ENCODE measurements around the gene LENG8.

The LENG8 gene

DNA sequence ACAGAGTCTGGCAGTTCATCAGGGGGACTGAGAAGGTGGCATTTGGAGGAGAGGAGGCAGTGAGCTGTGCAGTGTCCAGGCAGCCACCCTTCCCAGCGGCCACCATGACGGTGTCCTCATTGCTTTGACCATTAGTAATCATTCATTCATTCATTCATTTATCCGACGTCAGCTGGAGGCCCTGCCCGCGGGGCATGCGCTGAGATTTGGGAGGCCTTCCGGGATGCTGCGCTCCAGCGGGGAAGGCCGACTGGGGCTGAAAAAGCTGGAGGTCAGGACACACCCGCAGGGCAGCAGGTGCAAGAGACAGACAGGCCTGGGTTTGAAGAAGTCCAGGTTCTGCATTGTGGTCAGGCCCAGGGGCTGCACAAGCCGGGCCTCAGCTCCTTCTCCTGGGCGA, 24.8 kb upstream of the LENG8 start:
- no peak for DNase-seq (ENCODE audit: low spot score)

DNA sequence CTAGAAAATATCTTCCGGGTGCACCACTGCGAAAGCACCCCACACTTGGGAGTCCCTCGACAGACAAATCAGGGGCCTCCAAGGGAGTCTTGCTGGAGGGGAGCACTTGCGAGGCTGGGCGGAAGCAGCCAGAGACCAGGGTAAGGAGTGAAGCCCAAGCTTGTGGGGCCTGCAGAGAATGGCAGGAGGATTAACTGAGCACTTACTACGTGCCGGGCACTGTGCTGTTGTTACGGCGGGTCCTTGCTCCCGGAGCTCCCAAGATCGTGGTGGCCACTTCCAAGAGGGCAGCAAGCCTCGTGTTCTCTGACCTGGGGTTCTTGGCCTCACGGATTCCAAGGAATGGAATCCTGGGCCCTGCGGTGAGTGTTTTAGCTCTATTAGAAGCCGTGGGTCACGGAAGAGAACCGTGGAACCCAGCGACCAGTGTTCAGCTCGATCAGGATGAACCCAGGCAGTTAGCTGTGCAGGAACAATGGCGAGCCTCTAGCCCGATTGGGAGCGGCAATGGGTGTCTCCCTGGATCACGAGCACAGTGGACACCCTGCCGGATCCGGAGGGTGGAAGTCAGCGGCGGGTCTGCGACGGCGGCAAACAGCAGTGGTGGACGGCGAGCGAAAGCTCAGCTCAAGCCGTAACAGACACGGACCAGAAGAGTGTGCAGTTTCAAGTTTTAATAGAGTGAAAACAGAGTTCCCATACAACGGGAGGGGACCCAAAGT, 24.2 kb upstream of the LENG8 start:
- no peak for DNase-seq (ENCODE audit: low spot score)

DNA sequence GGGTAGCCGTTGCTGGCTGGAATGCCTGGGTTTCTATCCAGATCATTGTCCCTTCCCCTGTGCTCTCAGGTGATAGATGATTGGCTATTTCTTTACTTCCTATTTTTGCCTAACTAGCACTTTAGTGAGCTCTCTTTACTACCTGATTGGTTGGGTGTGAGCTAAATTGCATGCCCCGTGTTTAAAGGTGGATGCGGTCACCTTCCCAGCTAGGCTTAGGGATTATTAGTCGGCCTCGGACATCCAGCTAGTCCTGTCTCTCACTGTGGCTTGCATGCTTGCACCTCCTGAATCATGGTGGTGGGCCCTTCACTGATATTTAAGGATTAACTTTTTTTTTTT, 23.6 kb upstream of the LENG8 start:
- DNase-seq (ENCODE audit: low spot score): no peak

DNA sequence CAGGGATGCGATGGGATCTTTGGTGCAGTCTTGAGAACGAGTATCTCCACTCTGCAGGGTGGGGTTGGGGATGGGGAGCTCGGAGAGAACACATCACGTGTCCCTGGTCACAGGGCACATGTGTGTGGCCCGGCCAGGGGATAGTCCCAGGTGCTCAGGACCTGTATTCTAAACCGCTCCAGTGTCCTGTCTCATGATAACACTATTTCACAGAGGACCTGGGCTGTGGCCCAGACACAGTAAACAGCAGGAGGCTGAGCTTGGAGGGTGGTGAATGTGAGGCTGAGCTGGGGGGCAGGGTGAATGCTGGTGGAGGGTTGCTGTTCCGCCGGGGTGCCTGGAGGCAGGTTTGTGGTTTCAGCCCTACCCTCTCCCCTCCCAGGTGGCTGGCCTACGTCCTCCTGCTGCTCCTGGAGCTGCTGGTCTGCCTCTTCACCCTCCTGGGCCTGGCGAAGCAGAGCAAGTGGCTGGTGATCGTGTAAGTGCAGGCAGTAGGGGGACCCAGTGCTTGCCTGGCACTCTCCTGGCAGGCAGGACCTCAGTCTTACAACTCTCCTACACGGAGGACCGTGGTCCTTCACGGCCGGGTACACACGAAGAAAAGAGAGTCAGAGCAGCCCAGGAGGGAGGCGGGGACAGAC, 22.6 kb upstream of the LENG8 start:
- no peak for DNase-seq (ENCODE audit: low spot score)

DNA sequence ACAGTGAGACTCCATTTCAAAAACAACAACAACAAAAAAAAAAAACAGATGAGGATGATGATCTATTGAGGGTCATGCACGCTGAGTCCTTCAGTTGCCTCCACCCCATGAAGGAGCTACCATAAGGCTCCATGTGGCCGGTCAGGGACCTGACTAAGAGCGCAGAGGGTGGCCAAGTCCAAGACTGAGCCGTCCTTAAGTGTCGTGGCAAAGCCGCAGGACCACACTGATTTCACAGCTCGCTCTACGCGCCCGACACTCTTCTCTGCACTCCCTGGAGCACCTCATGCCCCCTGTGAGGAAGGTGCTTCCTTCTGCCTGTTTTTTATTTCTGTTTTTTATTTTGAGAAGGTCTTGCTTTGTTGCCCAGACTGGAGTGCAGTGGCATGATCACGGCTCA, 21.4 kb upstream of the LENG8 start:
- no peak for DNase-seq (ENCODE audit: low spot score)

DNA sequence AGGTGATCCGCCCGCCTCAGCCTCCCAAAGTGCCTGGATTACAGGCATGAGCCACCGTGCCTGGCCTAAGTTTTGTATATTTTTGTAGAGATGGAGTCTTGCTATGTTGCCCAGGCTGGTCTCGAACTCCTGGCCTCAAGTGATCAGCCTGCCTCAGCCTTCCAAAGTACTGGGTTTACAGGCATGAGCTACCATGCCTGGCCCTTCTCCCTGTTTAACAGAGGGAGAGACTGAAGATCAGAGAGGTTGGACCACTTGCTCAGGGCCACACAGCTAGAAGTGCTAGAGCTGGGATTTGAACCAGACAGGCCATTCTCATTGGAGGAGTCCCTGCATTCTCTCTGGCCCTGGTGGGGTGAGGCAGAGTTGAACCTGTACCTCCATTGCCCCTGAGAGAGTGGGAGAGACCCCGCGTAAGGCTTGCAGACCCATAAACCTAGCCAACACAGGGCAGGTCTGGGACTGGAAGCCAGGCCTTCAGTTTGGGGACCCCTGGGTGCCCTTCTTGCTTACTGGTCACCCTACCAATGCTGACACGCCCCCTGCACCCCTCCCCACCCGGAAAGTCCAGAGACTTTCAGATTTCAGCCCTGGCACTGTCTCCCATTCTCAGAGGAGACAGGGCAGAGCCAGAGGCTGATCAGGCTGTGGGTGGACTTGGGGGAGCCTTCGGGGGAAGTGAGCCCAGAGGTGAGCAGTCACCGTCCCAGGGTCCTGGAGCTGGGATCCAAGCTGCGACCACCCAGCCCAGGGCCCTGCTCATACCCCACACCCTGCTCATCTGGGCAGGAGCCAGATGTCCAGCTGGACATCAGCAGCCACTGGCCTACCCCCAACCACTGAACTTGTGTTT, 20.4 kb upstream of the LENG8 start:
- no peak for DNase-seq (ENCODE audit: low spot score)

DNA sequence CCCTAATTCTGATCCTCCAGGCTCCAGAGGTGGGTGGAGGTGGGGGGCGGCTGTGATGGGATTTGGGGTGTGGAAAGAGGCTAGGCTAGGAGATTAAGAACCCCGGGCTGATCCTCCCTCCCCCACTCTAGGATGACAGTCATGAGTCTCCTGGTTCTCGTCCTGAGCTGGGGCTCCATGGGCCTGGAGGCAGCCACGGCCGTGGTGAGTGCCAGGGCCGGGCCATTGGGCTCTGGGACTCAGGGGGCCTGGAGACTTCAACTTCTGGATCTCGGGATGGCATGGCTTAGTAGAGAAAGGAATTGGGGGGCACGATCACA, 19.9 kb upstream of the LENG8 start:
- DNase-seq (ENCODE audit: low spot score): no peak

DNA sequence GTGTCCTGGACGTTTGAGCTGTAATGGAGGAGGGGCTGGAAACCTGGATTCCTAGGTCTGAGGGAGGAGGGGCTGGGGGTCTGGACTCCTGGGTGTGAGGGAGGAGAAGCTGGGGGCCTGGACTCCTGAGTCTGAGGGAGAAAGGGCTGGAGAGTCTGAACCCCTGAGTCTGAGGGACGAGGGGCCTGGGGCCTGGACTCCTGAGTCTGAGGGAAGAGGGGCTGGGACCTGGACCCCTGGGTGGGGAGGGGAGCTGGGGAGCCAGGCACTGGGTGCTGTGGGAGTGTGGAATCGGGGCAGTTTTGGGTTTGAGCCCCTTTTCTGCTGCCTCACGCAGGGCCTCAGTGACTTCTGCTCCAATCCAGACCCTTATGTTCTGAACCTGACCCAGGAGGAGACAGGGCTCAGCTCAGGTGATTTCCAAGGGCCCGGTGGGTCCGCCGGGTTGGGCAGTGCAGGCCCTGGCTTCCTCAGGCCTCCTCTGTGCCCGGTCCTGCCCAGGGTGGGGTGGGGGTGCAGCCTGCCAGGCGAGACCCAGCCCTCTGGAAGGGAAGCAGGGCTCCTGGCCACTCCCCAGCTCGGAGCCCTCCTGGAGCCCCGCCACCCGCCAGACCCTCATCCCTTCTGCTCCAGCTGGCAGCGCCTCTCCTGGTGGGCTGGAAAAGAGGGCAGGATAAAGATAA, 19.3 kb upstream of the LENG8 start:
- no peak for DNase-seq (ENCODE audit: low spot score)

DNA sequence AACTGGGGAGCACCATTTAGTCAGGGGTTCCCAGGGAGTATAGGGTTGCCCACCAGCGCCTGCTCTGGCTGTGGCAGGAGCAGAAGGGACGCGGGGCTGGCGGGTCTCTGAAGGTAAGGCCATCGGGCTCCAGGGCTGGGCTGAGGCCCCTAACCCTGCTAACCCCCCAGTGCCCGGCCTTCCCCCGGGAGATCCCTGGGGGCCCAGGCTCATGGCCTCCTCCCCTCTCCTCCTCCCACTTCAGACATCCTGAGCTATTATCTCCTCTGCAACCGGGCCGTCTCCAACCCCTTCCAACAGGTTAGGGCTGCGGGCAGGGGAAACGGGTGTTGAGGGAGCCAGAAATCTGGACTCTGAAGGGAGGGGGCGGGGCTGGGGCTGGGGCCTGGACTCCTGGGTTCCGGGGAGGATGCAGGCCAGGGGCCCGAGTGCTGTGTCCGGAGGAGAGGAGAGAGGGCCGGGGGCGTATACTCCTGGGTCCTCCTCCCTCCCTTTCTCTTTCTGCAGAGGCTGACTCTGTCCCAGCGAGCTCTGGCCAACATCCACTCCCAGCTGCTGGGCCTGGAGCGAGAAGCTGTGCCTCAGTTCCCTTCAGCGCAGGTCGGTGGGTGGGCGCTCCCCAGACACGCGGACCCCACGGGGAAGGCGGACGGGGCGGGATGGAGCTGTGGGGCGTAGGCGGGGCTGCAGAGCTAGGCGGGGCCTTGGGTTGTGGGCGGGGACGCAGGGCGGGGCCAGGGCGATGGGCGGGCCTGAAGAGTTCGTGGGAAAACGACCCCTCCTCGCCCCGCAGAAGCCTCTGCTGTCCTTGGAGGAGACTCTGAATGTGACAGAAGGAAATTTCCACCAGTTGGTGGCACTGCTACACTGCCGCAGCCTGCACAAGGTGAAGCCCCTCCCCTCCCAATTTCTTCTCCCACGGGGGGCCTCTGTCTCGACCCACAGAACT, 18.4 kb upstream of the LENG8 start:
- peak; percentile 84 for DNase-seq (ENCODE audit: low spot score)

DNA sequence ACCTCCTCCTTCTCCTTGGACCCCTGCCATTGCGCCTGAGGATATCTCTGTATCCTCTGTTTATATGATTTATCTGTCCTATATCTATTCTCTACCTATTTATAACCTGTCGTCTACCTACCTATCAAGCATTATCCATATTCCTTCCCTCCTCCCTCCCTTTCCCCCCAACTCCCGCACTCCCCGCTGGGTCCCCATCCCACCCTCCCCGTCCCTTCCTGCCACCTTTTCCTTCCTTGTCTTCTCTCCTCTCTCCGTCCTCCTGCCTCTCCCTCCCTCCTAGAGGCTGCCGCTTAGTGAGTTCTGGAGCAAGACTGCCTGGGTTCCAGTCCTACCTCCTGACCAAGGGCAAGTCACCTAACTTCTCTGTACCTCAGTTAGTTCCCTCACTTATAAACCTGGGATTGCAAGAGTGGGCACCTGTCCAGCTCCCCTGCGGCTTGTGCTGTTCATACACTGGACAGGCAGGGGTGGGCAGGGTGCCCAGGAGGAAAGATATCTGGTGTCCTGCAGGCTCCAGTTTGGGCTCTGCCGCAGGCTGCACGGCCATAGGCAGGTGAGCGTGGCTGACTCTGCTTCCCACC, 17.7 kb upstream of the LENG8 start:
- no peak for DNase-seq (ENCODE audit: low spot score)

DNA sequence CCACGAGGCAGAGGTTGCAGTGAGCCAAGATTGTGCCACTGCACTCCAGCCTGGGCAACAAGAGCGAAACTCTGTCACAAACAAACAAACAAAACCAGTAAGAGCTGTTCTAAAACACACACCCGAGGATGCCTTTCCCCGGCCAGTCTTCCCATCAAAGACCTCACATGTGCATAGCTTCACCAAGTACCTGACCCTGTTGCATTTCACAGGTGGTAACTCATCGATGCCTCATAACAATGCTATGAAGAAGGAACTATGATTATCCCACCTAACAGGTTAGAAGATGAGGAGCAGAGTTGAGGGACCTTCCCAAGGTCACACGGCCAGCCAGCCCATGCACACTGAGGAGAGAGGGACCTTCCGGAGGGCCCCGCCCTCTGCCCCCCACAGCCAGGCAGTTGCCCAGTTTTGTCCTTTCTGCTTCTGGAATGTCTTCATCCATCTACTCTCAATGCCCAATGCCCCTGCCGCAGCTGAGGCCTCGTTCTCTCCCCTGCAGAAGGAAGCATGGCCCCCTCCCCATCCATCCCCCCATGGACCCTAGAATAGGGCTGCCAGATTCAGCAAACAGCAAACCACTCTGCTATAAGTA, 16.8 kb upstream of the LENG8 start:
- DNase-seq (ENCODE audit: low spot score): no peak

DNA sequence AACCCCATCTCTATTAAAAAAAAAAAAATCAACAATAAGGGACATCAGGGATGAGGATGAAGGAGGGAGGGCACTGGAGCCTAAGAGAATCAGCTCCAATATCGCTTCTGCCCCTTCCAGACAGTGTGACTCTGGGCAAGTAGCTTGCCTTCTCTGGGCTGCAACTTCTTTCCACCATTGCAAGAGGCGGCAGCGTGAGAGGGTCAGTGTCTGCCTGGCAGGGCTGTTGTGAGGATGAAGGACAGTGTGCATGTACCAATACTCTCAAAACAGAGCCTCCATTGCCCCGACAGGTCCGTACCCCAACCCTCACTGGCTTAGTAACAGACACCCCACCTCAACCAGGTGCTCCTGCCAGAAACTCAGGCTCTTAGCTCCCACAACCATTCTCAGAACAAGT, 15.3 kb upstream of the LENG8 start:
- DNase-seq (ENCODE audit: low spot score): no peak

DNA sequence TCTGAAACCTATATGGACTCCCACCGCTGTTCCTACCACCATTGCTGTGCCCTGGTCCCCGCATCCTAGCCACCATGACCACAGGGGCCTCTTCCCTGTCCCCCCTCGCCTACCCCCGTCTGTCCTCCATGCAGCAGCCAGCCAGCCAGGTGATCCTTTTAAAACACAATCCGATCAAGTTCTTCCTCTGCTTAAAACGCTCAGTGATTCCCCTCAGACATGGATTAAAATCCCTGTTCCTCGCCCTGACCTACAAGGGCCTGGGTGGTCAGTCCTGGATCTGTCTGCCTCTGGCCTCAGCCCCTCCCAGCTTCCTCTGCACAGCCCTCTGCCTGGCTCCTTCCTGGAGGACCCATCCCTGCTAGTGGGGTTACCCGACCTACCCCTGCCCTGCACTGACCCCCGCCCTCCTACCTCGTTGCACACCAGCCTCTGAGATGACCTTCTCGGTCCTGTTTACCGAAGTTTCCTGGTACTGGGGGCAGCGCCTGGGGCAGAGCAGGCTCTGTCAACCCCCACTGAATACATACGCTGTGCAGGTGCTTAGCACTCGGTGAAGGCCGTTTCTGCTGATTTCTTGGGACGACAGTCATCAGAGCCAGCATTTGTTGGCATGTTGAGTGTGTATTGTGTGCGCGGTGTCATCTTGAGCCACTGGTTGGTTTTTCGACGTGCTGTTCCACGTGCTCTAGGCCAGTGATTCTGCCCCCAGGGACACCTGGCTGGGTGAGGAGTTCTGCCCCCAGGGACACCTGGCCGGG, 14.7 kb upstream of the LENG8 start:
- DNase-seq (ENCODE audit: low spot score): no peak

DNA sequence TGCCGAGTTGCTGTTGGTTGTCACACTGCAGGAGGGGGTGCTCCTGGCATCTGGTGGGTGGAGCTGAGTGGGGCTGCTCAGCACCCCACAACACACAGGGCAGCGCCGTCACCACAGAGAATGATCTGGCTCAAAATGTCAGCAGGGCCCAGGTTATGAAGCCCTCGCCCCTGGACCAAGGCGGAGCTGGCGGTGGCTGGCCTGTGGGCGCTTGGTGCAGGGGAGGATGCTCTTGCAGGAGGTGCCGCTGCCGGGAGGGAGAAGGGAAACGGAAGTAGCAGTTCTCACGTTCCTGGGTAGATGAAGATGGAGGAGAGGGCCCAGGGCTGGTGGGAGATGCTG, 14.2 kb upstream of the LENG8 start:
- DNase-seq (ENCODE audit: low spot score): no peak

DNA sequence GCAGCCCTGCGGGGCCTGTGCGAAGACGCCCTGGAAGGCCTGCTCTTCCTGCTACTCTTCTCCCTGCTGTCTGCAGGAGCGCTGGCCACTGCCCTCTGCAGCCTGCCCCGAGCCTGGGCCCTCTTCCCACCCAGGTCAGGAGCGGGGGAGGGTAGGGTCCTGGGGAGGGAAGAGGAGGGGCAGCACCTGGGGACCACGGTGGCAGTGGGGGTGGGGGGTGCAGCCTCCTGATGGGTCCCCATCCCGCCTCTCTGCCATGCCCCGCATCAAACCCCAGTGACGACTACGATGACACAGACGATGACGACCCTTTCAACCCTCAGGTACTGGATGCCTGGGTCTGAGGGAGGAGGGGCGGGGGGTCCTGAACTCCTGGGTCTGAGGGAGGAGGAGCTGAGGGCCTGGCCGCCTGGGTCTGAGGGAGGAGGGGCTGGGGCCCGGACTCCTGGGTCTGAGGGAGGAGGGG, 13.4 kb upstream of the LENG8 start:
- DNase-seq (ENCODE audit: low spot score): no peak

DNA sequence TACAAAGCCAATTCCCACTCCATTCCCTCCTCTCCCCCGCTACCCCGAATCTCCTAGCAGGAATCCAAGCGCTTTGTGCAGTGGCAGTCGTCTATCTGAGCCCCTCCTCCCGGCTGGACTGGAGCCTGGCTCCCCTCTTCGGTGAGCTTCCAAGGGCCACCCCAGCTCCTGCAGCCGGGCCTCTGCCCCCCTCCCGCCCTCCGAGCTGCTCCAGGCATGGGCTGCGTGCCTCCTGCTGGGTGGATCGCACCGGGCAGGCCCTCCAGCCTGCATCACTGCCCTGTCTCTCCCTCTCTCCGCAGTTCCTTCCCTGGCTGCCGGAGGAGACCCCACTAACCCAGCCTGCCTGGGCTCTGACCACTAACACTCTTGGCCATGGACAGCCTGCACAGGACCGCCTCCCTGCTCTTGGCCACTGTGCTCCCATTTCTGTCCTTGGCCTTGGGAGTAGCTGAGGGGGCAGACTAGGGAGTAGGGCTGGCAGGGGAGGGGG, 12.9 kb upstream of the LENG8 start:
- DNase-seq (ENCODE audit: low spot score): no peak

DNA sequence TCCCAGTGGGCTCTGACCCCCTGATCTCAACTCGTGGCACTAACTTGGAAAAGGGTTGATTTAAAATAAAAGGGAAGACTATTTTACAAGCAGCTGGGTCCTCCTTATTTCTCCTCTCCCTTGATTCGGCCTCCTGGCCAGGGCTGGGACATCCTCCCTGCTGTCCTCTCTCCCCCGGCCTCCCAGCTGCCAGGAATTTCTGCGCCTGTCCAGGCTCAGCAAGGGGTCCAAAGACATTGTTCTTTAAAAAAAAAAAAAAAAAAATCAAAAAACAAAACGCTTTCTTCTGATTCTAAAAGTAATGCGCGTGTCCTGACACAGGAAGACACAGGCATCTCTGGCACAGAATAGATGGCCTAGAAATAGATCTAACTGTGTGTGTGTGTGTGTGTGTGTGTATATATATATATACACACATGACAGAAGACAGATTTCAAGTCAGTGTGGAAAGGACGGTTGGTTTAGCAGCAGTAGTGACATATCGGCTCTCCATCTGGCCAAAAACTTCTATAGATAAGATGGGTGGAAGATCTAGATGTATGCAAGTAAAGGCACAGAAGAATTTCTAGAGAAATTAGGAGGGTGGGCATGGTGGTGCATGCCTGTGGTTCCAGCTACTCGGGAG, 12.3 kb upstream of the LENG8 start:
- no peak for DNase-seq (ENCODE audit: low spot score)

DNA sequence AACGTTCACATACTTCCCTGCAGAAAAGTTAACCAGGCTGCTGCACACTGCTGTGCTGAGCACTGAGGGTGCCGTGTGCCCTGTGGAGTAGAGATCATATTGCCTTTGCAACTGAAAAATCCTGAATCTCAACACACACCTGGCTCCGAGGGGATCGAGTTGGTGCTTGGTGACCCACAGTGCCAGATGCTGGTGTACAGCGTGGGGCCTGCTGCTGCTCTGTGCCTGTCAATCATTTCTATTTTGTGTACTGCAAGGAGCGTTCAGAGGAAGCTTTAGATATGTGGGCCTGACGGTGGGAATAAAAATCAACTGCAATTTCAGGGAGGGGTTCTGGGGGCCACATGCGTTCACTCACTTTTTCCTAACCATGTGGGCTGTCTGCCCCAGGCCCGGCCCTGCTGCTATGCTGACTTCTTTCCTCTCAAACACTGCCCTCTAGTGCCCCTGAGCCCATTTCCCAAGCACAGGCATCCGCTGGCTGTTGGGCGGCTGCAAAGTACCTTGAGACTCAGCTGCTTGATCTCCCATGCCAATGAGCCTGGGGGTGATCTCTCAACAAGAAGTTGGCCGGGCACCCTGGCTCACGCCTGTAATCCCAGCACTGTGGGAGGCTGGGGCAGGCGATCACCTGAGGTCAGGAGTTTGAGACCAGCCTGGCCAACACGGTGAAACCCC, 9.7 kb upstream of the LENG8 start:
- no peak for DNase-seq (ENCODE audit: low spot score)

DNA sequence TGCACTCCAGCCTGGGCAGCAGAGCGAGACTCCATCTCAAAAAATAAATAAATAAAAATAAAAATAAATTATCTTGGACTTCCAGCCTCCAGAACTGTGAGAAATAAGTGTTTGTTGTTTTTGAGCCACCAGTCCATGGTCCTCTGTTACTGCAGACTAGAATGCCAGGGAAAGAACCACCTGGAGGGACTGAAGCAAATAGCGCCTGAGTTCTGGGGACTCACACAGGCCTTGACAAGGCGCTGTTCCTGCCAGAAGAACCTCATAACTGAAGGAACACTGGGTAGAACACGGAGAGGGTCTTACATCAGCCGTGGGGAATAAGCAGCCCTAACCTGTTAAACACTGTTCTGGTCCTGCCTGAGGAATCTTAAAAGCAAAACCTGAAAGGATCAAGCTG, 8.4 kb upstream of the LENG8 start:
- no peak for DNase-seq (ENCODE audit: low spot score)

All from GM03348 (cell line).